ENCODE measurements around the gene PRM2.

DNA sequence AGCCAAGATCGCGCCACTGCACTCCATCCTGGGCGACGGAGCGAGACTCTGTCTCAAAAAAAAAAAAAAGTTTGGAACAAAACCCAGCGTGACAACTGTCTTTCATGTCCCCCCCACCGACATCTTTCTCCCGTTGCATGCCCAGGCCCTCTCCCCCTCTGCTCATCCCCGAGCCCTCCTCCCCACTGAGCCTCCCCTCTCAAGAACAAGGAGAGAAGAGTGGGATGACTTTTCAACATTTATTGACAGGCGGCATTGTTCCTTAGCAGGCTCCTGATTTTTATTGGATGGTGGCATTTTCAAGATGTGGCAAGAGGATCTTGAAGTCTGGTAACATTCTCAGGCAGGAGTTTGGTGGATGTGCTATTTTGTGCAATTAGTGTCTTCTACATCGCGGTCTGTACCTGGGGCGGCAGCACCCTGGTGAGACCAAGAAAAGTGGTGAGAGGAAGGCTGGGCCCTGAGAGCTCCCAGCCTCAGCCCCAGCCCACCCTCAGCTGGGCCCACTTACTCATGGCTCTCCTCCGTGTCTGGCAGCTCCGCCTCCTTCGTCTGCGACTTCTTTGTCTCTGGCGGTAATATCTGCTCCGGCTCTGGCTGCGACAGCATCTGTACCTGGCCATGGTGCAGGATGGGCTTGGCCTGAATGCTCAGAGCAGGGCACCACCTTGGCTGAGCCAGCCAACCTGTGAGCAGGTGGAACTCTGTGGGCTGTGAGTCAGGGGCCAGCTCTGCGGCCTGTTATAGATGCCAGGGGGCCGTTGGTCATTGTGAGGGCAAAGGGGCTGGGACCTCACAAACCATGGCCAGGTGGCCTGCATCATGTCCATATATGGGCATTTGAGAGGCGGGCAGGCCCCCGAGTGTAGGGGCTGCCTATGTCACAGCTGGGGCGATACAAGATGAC, 4.6 kb upstream of the PRM2 start, which contains the start of gene PRM1:
- TF ChIP-seq TAF1 (IDR thresholded peaks at IDR 0.05; ENCODE audit: borderline replicate concordance, low read depth, low read length), result no peak
- TF ChIP-seq RXRA (IDR thresholded peaks at IDR 0.05; ENCODE audit: borderline replicate concordance, low read depth), result no peak
- TF ChIP-seq, protein P1, sequence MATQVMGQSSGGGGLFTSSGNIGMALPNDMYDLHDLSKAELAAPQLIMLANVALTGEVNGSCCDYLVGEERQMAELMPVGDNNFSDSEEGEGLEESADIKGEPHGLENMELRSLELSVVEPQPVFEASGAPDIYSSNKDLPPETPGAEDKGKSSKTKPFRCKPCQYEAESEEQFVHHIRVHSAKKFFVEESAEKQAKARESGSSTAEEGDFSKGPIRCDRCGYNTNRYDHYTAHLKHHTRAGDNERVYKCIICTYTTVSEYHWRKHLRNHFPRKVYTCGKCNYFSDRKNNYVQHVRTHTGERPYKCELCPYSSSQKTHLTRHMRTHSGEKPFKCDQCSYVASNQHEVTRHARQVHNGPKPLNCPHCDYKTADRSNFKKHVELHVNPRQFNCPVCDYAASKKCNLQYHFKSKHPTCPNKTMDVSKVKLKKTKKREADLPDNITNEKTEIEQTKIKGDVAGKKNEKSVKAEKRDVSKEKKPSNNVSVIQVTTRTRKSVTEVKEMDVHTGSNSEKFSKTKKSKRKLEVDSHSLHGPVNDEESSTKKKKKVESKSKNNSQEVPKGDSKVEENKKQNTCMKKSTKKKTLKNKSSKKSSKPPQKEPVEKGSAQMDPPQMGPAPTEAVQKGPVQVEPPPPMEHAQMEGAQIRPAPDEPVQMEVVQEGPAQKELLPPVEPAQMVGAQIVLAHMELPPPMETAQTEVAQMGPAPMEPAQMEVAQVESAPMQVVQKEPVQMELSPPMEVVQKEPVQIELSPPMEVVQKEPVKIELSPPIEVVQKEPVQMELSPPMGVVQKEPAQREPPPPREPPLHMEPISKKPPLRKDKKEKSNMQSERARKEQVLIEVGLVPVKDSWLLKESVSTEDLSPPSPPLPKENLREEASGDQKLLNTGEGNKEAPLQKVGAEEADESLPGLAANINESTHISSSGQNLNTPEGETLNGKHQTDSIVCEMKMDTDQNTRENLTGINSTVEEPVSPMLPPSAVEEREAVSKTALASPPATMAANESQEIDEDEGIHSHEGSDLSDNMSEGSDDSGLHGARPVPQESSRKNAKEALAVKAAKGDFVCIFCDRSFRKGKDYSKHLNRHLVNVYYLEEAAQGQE (IDR thresholded peaks at IDR 0.05; ENCODE audit: low read depth, low read length), result no peak
- no peak for TF ChIP-seq POLR2AphosphoS5 (IDR thresholded peaks at IDR 0.05; ENCODE audit: low read depth, low read length)
- no peak for TF ChIP-seq CTCF (IDR thresholded peaks at IDR 0.05)
- no peak for TF ChIP-seq MAX (IDR thresholded peaks at IDR 0.05; ENCODE audit: low read depth)
- no peak for TF ChIP-seq EZH2phosphoT487 (IDR thresholded peaks at IDR 0.05; ENCODE audit: borderline replicate concordance, low read depth)
- TF ChIP-seq MXI1 (IDR thresholded peaks at IDR 0.05; ENCODE audit: low read depth, low read length), result no peak

Measured in SK-N-SH (cell line).